ENCODE measurements around the gene DSCAML1.

DSCAML1 gene

DNA sequence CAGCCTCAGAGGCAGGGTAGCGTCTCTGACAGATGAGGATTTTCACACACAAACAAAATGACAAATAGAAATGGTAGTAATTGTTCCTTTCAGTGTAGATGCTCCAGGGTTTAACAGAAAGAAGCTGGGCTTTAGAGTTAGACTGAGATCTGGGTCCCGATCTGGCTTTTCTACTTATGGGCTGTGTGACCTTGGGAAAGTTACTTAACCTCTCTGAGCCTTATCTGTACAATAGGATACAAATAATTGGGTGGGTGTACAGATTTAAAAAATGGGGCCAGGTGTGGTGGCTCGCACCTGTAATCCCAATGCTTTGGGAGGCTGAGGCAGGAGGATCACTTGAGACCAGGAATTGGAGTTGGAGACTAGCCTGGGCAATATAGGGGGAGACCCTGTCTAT is 264.4 kb downstream of the DSCAML1 start:
- no peak for DNase-seq (ENCODE audit: low read depth in 1 of 2, low spot score in 1 of 2)

DNA sequence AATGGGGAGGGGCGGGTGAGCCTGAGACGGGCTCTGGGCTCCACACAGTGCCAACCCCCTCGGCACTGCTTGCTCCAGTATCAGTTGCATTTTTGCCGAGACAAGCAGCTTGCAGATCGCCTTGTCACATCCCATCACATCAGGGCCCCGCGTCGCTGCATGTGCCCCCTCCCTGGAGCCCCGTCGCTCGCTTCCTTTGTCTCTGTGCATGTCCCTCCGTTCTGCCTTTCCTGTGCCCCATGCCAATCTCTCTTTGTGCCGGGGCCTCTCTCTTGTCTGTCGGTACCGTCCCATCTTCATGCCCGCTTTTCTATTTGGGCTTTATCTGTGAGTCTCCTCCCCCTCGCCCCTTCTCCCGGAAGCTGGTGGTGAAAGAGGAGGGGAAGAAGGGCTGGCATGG is 267.2 kb downstream of the DSCAML1 start:
- no peak for DNase-seq (ENCODE audit: low read depth in 1 of 2, low spot score in 1 of 2)

DNA sequence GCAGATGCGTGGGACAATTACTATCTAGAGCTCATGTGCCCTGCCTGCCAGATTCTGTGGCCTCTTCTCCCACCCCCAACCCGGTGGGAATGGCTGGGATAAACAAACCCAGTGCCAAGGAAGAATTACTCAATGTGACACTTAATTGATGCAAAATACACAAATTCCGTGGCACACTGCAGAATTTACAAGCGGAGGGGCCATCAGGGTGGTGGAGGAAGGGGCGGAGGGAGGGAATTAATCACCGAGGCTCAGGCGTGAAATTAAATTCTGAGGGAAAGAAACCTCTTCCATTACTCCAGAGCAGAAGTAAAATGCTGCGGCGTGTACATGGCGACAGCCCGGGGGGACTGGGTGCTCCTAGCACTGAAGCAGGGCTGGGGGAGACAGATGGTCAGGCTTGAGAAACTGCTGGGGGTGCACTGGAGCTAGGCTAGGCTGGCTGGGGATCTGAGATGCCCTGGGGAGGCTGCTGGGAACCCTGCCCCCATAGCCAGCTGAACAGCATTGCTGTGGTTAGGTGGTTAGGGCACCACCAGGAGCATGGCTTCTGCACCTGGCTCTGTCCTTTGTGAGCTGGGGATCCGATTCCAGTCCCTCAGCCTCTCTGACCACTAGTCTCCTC is 268.8 kb downstream of the DSCAML1 start:
- no peak for DNase-seq (ENCODE audit: low read depth in 1 of 2, low spot score in 1 of 2)

DNA sequence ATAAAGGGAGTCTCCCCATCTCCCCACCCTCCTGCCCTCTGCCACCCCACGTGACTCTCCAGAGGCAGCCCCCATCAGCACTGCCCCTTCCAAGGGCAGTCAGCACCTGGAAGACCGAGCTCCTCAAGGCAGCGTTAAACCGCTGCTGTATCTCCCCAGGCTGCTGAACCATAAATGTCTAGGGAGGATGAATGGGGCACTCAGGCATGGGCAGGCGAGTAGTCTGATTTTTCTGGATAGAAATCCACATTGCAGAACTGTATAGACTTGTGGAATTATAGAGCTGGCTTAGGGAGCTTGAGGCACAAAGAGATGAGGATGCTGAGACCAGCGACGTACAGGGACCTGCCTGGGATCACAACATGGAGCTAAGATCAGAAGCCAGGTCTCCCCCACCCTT is 269.7 kb downstream of the DSCAML1 start:
- DNase-seq (ENCODE audit: low read depth in 1 of 2, low spot score in 1 of 2) = no peak

DNA sequence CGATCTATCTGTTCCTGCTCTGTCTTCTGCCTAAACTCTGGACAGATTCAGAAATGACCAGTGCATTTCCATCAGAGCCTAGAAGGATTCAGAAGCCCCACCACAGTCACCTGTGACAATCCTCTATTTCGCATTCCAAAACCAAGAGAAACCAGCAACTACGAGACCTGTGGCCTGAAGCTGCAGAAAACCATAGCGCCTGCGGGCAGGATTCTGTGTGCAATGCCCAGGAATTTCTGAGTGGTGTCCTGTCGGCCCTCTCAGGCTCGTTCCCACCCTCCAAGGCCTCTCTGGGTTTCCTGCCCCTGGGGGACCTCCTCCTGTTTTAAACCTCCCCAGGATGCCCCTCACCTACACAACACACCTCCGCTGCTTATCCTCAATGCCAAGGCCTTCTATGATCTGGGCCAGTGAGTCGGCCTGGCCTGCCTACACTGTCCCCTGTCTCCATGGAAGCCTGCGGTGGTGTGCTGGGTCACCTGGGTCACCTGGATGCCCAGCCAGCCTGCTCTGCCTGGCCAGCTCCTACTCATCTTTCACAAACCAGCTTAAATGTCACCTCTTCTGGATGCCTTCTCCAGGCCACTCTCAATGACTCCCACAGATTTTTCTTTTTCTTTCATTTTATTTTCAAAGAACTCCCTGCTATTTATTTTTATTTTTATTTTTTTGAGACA is 271.0 kb downstream of the DSCAML1 start:
- no peak for DNase-seq (ENCODE audit: low read depth in 1 of 2, low spot score in 1 of 2)

DNA sequence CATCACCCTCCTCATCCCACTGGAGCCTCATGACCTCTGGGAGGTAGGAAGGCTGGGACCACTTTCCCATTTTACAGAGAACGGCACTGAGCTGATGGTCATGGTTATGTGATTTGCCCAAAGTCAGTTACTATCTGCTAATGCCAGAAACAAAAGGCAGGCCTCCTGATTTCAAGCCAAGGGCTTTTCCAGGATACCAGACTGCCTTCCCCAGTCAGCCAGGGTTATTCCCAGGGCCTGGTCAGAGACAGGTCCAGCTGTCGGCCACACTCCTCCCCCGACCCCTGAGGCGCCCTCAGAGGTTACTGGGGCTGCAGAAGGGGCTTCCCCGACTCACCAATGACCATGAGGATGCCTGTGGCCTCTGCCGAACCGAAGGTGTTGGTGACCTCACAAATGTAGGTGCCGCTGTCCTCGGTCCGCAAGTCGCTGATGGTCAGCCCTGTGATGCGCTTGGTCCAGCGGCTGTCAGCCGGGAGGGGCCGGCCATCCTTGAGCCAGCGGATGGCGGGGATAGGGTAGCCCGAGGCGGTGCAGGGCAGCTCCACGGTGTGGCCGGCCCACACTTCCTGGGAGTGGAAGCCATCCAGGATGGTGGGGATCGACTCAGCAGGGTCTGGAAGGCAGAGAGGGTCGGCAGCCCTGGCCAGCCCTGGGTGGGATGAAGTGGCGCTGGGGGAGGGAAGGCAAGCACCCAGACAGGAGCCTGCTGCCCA is 272.4 kb downstream of the DSCAML1 start:
- no peak for DNase-seq (ENCODE audit: low read depth in 1 of 2, low spot score in 1 of 2)

DNA sequence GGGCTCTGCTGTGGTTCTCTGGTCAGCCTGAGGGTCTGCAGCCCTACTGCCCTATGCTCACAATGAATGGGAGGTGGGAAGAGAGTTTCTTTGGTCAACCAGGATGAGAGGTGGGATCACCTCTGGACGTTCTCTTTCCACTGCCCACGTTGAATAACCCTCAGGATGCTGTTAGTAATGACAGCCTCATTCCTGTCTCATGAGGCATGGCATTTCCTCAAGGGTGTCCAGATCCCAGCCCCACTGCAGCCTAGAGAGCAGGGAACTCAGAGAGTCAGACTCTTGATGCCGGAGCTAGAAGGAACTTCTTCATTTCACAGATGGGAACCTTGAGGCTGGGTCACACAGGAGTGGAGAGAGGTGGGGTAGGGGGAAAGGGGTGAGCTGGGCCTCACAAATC is 273.3 kb downstream of the DSCAML1 start:
- no peak for DNase-seq (ENCODE audit: low read depth in 1 of 2, low spot score in 1 of 2)

DNA sequence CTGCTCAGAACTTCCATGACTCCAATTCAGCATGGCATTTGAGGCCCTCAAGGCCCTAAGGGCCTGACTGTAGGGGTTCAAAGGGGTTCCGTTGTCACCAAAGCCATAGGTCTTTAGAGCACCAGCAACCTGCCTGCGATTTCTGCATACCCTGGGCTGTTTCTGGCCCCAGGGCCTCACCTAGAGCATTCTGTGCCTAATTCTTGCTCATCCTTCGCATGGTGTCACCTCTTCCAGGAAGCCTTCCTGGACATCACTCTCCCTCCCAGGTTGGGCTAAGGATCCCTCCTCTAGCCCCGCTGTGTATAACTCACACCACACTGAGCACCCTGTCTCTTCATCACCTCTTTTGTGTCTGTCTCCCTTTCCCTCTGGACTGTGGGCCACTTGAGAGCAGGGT is 275.0 kb downstream of the DSCAML1 start:
- no peak for DNase-seq (ENCODE audit: low read depth in 1 of 2, low spot score in 1 of 2)

DNA sequence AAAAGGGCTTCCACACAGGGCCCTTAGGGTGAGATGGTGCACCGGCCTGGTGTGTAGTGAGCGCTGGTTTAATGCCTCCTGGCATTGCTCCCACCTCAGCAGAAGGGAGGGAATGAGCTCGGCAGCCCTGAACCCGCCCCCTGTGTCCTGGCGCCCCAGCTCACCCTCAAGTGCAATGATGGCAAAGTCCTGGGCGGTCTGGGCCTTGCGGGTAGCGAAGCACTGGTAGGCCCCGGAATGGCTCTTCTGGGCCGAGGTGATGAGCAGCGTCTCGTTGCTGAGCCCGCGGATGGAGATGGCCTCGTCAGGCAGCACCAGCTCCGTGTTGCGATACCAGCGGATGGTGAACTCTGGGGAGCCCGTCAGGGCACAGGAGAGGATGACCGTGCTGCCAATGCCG is 276.1 kb downstream of the DSCAML1 start:
- no peak for DNase-seq (ENCODE audit: low read depth in 1 of 2, low spot score in 1 of 2)

DNA sequence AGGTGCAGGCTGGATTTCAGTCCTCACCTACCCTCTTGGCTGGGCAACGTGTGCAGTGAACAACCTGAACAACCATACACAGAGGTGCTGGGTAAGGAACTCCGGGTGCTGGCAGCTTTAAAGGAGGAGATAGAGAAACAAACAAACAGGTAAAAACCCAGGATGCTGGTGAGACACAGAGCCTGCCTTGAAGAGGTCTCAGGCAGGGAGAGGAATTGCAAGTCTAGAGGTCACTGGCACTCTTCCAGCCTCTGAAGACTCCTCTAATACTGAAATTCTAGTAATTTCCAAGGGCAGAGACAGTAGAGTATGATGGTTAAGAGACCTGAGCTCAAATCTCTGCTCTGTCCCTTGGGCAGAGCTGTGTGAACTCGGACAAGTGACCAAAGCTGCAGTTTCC is 276.8 kb downstream of the DSCAML1 start:
- DNase-seq (ENCODE audit: low read depth in 1 of 2, low spot score in 1 of 2) = no peak

DNA sequence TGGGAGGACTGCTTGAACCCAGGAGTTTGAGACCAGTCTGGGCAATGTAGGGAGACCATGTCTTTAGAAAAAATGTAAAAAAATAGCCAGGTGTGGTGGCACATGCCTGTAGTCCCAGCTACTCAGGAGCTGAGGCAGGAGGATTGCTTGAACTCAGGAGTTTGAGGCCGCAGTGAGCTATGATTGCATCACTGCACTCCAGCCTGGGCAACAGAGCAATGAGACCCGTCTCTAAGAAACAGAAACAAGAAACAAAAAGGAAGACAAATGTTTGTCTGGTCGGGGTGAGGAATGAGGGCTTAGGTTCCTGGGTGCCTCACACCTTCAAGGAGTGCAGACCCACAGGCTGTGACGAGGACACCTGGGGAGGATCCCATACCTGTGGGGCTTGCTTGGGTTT is 277.4 kb downstream of the DSCAML1 start:
- DNase-seq (ENCODE audit: low read depth in 1 of 2, low spot score in 1 of 2) = no peak

DNA sequence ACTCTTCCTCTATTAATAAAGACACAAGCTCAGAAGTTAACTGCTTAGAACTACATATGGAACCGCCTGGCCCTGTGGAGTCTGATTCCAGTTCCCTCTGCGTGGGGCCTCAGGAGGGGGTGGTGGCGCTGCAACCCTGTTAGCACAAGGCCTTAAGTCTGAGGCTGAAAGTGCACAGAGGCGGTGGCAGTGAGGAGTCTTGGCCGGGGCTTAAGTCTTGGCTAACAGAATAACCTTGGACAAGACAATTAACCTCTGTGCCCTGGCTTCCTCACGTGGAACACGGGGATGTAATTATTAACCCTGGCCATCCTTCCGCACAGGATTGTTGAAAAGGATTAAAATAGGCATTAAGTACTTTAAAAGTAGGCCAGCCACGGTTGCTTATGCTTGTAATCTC is 277.8 kb downstream of the DSCAML1 start:
- DNase-seq (ENCODE audit: low read depth in 1 of 2, low spot score in 1 of 2) = no peak

DNA sequence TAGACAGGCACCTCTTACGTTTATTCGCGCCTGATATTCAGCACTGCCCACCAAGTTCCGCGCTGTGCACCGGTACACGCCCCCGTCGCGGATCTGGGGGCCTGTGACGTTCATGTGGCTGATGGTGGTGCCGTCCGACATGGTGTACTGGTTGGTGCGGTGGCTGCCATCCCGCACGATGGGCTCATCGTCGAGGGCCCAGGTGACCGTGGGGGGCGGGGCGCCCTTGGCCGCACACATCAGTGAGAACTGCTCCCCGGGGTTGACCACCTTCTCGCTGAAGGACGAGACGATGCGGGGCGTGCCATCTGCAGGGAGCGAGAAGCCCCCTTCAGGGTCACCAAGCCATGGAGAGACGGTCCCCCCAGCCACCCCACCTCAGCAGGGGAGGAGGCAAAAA is 278.6 kb downstream of the DSCAML1 start:
- DNase-seq (ENCODE audit: low read depth in 1 of 2, low spot score in 1 of 2) = no peak

DNA sequence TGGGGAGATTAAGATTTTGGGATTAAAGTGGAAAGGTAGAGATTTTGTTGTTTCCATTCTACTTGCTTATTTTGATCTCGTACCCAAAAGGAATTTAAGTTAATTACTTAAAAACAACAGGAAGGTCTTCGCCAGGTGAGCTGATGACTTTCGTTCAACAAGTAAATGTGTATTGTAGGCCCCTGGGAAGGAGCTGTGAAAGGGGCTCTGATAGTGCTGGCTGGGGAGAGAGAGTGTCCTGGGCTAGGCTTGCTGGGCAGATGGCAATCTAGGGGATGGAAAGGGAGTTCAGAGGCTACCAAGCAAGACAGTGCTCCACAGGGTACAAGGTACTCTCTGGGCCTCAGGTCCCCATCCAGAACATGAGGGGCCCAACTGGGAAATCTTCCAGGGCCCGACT is 279.9 kb downstream of the DSCAML1 start:
- no peak for DNase-seq (ENCODE audit: low read depth in 1 of 2, low spot score in 1 of 2)

DNA sequence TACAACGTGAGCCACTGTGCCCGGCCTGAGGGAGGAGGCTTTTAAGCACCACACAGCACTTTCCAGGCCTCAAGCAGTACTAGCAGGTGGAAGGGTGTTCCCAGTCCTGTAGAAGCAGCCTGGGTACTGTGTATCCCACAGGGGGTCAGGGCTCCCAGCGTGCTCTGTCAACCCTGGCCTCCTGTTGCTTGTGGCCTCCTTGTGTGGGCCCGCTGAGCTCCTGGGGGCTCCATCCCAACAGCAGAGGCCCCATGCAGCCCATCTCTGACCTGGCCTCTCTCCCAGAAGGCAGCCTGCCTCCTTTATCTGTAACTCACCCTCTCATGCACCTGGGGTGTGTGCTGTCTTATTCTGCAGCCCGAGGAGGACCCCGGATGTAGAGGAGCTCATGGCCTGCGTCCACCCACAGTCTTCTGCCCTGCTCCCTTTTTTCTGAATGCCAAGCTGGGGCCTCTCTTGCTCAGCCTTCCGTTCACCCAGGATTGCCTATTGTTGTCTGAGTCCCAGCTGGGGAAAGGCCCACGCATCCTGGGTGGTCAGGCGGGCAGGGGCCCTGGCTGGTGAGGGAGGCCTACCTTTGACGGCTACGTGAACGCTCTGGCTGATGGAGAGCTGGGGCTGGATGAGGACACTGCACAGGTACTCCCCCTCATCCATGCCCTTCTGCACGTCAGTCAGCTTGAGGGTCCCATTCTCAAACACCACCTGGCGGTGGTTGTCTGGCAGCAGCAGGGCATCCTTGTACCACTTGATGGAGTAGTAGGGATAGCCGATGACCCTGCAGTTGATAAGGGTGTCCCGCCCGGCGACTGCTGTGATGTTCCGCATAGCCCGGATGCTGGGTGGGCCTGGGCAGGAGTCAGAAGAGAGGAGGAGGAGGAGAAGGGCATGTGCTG is 280.9 kb downstream of the DSCAML1 start:
- DNase-seq (ENCODE audit: low read depth in 1 of 2, low spot score in 1 of 2) = no peak

DNA sequence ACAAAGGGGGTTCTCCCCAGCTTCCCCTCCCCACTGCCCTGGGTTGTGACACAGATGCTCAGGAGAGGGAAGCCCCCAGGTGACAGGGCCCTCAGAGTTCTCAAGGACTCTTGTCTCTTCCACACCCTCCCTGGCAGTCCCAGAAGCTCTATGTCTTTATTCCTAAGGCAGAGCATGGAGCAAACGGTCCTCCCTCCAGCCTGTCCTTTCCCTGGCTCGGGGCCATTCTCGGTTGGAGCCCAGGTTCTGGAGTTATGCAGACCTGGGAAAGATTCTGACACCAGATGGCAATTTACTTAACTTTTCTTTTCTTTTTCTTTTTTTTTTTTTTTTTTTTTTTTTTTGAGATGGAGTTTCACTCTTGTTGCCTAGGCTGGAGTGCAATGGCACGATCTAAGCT is 282.8 kb downstream of the DSCAML1 start:
- DNase-seq (ENCODE audit: low read depth in 1 of 2, low spot score in 1 of 2) = no peak

DNA sequence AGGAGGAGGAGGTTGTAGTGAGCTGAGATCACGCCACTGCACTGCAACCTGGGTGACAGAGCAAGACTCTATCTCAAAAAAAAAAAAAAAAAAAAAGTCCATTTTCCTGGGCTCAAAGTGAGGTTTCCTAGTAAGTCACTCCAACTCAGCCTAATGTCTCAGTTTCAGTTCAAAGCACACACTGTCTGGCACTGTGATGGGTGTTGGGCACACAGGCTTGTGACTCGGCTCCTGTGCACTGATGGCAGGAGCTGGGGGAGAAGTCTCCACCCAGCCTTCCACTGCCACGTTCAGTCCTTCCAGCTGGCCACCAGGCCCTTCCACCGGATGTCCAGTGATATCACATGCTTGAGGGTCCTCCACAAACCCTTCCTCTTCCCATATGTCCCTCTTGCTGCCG is 283.4 kb downstream of the DSCAML1 start:
- no peak for DNase-seq (ENCODE audit: low read depth in 1 of 2, low spot score in 1 of 2)

DNA sequence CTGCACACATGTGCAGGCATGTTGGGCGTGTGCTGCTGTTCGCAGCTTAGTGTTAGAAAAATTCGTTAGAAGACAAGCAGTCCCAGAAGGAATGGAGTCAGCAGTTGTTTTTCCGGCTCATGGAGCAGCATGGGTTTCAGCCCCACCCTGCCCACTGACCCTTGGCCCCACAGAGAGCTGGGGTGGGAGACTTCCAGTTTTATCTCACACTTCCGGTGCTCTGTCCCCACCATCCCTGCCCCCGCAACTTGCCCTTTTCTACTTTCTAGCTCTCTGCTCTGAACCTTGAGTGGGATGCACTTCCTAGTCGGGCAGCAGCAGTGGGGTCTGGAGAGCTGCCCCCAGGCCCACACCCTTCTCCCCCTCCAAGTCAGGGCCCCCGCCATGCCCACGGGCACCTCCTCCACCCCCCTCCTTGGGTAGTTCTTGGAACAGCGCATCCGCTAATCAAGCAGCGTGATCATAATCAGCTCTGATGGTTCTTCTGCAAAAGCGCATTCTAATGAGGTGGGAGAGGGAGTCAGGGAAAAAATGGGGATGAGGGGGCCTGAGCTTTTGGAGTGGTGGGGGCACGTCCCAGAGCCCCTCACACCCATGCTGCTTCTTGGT is 285.0 kb downstream of the DSCAML1 start:
- DNase-seq (ENCODE audit: low read depth in 1 of 2, low spot score in 1 of 2) = no peak

DNA sequence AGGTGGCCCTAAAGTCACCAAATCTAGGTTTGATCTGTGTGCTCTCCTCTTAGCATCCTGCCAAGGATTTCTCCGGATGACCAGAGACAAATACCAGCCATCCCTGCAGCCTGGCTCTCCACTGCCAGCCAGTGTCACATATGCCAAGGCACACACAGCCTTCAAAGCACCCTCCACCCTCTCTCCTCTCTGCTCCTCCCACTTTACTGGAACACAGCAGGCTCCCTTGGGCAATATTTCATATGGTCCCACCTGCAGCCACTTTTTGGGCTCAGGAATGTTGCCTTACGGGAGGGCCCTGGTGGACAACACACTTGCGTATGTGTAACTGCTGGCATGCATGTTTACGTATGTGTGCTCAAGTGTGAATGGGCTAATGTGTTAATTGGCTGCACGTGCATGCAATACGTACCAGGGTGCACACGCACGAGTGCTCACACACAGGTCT is 285.5 kb downstream of the DSCAML1 start:
- DNase-seq (ENCODE audit: low read depth in 1 of 2, low spot score in 1 of 2) = no peak

DNA sequence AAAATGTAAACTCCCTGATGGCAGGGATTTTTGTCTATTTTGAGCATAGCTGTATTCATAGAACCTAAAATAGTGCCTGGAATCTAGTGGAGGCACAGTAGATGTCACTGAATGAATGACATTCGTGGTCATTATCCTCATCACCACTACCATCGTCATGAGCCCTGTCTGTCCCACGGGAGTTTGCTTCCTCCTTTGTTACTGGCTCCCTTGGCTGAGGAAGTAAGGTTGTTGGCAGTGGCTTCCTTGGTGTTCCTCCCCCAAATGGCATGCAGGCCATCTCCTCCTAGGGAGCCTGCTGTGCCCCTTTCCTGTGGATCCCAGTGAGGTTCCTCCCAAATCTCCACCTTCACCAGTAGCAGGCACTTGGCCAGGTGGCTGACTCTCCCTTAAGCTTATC is 286.4 kb downstream of the DSCAML1 start:
- DNase-seq (ENCODE audit: low read depth in 1 of 2, low spot score in 1 of 2) = no peak

DNA sequence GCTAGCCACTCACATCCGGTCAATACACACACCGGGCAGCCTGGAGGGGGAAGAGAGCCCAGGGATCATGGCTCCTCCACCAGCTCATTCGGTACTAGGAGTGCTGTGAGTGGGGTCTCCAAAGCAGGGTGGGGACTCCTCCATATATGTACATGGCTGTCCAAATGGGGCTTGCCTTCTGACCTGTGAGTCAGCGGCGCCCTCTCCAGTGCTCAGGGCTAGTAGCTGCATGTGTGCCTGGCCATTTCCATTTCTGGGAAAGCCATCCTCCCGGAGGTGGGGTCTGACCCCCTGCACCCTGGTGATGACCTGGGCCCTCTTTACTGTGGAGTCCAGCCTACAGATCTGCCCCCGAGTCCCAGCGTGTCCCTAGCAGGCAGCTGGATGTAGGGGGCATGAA is 287.5 kb downstream of the DSCAML1 start:
- no peak for DNase-seq (ENCODE audit: low read depth in 1 of 2, low spot score in 1 of 2)
